Middle frontal gyrus (tissue), 1 donor: ENCODE results near the gene MARK2.
A peak's percentile ranks its signal among the peaks of the same experiment; 100 is the strongest.

Experiments used
- DNase-seq: peaks from one replicate; pipeline ENCODE4 v3.0.0-alpha.2; 2015; ENCODE audit warnings: low spot score; ENCODE audit errors: extremely low spot score

Gene MARK2

DNA sequence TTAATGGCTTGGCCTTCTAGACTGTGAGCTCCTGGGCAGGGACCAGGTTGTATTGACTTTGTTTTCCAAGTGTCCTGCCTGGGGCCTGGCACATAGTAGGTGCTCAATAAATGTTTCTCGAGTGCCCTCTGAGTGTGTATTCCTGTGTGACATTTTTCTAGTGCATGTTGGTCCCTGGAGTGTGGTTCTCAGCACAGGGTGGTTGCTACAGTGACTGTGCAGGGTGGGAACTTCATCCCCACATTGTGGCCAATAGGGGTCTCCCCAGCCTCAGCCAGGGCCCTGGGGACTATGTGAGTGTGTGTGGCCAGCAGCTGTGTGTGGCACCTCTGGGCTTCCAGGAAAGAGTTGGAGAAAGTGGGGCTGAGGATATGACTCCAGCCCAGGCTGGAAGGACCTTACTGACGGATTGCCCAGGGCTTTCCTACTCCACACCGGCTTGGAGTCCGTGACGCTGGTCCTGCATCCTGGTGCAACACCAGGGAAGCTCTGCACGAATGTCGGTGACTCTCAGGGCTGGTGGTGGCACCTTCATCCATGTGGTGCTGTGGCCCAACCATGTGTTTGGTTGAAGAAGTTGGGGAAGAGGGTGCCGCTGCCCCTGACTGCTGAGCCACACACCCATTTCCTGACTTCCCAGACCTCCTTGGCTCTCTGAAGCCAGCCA lies 9.0 kb upstream of the MARK2 start:
- DNase-seq: no peak

DNA sequence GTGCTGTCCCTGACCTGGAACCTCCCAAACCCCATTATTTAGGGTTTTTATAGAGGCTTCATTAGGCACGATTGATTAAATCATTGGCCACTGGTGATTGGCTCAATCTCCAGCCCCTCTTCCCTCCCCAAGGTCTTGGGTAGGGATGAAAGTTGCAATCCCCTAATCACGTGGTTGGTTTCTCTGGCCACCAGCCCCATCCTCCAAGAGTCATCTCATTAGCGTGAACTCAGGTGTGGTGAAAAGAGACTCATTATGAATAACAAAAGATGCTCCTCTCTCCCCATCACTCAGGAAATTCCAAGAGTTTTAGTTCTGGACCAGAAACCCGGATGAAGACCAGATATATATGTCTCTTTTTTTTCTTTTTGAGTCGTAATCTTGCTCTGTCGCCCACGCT lies 7.6 kb upstream of the MARK2 start:
- no peak for DNase-seq

DNA sequence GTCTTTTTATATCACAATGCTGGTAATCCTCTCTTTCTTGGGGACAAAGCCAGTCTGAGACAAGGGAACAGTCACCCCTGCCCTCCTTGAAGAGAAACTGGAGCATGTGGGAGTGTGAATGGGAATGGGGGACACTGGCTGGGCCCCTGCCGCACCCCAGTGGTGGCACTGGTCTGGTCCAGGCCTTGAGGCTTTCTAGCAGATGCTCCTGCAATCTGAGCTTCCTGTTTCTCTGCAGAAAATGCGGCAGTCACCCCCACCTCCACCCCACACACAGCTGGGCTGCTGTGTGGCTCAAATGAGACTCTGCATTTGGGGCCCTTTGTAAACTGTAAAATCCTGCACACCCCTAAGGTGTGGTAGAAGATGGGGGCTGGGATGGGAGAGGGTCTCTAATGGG lies 6.6 kb upstream of the MARK2 start:
- no peak for DNase-seq

DNA sequence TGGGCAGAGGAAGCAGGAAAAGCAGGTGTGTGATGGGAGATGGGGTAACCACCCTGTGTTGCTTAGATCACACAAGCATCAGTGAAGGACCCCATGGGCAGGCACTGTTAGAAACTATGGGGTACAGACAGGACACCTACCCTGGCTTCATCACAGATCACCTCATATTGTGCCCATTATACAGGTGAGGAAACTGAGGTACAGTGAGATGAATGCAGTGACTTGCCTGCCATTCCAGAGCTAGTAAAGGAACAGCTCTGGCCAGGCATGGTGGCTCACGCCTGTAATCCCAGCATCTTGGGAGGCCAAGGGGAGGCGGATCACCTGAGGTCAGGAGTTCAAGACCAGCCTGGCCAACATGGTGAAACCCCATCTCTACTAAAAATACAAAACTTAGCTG lies 5.9 kb upstream of the MARK2 start:
- DNase-seq: no peak

DNA sequence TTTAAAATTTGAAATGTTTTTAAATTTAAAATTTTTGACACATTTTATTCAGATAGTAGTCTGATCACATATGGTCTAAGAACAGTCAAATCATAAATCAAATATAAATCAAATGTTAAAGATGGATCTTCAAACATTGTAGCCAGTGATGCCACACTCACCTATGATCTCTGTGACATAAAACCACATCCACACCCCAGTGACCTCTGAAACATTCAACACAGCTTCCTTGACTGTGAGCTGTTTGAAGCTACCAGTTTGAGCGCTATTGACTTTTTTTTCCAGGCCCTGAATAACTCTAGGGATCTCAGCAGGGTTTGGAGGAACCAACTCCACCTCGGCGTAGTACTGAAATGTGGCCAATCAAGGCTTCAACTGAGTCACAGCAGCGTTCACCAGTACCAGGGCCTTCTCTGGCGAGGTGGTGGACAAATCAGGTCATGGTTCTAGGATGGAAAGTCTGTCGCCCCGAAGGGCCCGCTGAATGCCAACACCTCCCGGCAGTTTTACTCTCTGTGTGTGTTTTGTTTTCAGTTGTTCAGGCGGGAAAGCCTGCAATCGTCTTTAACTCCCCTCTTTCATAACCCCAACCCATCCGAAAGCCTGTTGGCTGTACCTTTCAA lies 4.3 kb upstream of the MARK2 start:
- no peak for DNase-seq

DNA sequence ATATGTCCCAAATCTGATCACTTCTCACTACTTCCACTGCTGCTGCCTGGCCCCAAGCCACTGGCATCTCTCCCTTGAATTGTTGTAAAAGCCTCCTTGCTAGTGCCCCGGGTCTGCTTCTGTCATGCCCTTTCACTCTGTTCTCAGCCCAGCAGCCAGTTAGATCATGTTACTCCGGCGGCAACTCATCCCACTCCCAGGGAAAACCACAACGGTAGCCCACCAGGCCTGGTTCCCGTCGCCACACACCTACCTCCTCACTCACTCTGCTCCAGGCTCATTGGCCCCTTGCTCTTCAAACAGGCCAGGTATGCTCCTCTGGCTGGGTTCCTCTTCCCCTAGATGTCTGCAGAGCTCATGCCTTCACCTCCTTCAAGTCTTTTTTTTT lies 3.8 kb upstream of the MARK2 start:
- no peak for DNase-seq

DNA sequence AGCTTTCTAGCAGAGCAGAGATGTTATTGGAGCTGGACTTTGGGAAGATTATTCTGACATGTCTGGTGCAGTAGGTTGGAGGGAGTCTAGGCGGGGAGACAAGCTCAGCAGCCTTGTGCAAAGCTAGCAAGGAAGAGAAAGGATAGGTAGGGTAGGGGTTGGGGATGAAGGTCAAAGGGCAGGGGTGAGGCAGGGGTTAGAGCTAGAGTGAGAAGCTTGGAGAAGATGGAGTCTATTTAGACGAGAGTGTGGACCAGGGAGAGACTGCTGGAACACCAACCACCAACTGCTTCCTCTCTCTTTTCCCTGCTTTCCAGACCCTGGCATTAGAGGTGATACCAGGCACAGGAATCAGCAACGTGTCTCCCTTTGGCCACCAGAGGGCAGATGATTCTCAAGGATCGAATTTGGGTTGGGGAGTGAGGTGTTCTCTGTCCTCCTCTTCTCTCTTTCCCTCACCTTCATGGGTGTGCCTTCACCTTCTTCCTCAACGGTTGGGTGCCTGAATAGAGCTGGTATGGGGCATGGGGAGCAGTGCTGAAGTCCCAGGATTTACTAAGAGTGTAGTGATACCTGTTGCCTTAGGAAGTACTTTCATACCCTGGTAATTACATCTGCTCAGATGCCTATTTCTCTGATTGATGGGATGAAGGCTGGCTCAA lies 1.8 kb upstream of the MARK2 start:
- peak; percentile 68 for DNase-seq

DNA sequence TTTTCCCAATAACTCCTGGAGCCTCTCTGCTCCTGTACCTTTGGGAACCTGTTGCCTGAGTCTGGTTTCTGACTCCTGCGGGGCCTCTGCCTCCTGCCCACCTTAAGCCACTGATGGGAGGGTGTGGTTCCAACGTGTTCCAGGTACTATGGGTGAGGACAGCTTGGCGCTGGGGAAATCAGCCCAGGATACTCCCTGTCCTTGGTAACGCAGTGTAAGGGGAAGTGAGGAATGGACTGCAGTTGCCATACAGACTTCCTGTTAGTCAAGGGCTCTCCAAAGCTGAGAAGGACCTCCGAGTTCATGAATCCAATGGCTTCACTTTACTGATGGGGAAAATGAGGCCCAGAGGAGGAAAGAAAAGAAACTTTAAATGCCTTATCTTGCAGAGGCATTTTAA lies 1.2 kb upstream of the MARK2 start:
- no peak for DNase-seq

DNA sequence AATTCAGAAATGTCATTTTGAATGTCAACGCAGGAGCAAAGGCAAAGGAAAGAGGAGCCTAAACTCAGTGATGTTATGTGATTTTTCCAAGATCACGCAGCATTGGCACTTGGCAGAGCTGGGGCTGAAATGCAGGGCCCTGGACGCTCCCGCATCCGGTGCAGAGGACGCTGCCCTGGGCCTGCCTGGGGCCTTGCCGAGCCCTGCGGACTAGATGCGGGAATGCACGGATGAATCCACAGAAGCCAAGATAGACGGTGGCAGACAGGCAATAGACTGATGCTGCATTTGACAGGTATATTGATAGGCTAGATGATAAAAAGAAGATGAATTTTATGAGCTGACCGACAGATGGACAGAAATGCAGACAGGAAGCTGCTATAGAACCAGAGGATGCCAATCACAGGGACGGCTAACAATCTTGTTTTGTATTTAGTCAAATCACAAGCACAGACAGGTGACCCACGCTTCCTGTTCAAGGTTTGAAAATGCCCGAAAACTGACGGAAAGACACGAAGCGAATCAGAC lies 696 bp upstream of the MARK2 start:
- peak; percentile 6 for DNase-seq

DNA sequence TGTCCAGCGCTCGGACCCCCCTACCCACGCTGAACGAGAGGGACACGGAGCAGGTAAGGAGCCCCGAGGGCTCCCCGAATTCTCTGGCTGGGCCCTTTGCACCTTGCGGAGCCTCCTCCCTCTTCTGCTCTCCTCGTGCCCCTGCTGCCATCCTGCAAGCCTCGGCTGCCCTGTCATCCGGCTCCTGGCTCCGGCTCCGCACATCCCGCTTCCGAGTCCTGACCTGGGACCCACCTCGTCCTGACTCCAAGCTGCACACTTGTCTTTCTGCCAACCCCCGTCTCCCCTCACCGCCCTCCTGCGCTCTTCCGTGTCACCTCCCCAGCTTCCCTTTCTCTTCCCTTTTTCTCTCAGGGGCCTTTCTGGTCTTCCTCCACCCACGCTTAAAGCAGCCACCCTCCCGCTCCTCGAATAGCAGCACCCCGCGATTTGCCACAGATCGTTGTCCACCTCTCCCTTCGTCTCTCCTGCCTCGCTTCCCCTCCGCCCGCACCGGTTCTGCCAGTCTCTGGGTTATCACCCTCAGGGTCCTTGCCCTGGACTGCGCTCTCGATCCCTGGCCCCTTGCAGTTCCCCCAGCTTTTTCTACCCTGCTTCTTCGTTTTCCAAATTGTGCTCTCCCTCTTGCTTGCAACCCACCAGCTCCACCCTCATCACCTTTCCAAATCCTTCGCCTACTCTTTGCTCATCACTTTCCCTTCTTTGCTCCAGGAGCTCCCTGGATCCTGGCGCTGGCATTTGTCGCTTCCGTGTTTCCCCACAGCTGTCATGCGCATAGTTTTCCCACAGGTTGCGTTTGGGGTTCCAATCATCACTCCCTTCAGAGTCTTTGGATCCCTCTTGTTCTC lies 822 bp downstream of the MARK2 start:
- DNase-seq: no peak

DNA sequence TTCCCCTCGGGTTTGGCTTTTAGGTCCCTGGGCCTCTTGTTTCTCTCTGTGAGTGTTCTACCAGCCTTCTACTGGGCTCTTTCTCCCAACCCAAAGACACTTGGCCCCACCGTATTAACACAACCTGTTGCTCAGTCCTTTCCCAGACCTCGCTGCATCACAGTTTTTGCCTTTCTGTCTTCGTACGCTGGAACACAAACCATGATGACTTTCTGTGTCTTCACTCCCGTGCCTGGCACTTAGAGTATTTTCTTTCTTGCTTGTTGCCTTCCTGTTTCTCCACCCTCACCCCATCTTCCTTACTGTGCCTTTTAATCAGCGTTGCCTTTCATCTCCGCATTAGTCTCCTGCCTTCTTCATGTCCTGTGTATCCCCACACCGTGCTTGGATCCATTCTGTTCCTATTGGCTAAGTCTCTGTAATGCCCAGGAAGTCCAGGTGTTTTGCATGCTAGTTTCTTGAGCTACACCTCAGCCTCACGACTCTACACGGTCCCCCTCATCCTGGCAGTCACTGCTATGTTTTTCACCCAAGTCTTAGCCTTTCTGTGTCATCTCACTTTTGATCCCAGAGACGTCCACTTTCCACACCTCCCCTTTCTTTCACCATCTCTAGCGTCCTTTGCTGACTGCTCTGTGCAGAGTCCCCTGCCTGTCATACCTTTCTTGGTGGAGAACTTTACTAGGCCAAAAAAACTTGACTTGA lies 1.6 kb downstream of the MARK2 start:
- DNase-seq: no peak

DNA sequence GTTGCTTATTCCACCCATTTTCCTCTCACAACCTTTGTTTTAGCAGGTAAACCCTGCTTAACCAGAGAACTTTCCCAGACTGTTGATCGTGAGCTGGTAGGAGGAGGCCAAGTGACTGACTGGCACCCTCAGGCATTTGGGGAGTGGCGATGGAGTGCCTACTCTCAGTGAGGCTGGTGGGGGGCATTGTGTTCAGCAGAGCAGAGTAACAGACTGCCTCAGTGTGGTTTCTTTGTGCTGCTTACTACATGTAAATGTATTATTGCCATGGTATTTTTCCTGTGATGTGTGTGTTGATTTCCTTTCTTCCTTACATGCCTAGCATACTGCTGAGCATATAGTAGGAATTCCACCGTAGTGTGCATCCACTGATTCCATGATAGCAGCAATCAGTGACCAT lies 2.6 kb downstream of the MARK2 start:
- DNase-seq: peak; percentile 11

DNA sequence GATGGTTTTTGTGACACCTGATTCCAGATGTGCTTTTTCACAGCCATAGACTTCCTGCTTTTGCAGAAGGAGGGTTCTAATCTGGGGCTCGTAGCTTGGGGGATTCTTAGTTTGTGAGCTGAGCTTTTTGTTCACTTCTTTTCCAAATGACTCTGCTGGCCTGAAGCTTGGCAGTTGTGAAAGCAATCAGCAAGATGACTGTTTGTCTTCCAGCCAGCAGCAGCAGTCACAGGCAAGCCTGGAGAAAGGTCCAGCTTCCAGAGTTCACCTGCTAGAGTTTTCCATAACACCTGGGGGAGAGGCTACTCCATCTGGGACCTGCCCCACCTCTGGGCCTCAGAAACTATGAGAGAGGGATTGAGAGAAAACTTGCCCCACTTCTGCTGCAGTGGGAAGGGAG lies 4.1 kb downstream of the MARK2 start:
- DNase-seq: no peak

DNA sequence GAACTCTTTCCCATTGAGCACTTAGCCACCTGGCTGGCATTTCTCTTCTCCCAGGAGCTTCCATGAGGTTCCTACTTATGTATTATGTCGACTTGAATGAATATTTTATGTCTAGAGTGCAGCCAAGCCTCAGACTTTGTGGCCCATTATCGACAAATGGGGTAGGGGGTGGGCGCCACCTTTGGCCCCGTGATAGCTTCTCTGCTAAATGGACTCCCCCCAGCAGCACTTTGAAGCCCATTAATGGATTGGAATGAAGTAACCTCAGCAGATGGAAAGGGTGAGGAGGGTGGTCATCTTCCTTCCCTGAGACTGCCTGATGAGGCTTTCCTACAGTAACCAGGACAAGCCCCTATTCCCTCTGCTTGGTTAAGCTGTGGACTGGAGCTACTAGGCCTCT lies 5.9 kb downstream of the MARK2 start:
- no peak for DNase-seq

DNA sequence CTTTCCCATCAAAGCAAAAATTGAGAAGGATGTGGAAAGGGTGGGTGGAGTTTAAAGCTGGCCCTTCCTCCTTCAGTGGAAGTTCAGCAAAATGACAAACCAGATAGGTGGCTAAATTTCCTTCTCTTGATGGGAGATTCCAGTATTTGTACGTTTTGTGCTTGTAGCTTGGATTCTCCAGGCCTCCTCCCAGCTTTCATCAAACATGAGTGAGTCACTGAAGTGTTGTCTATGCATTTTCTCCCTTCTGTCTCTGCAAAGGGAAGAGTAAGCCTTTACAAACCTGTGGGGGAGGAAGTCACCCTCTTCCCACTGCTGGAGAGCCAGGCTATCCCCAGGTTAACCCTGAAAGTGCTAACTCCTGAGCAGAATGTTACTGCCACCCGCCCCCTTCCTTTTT lies 6.4 kb downstream of the MARK2 start:
- DNase-seq: no peak

DNA sequence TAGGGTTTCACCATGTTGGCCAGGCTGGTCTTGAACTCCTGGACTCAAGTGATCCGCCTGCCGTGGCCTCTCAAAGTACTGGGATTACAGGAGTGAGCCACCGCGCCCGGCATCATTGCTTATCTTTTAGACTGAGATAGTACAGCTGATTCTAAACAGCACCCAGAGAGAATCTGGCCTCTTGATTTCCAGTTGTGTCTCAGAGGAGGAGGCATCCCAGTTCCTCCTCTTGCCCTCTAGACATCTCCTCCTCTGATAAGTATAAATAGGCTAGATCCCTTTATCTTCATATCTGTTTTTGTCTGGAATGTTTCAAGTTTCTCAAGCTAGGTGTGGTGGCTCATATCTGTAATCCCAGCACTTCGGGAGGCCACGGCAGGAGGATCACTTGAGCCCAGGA lies 7.0 kb downstream of the MARK2 start:
- DNase-seq: no peak

DNA sequence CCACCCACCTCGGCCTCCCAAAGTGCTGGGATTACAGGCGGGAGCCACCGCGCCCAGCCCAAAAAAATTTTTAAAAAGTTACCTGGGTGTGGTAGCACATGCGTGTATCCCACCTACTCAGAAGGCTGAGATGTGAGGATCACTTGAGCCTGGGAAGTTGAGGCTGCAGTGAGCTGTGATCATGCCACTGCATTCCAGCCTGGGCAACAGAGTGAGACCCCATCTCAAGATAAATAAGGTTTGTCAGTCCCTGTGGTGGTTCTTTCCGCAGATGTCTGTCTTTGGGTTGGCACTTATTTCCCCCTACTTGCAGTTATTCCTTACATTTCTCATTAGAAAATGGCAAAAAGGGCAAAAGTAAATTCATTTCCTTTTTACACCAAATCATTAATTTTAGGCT lies 8.0 kb downstream of the MARK2 start:
- no peak for DNase-seq

DNA sequence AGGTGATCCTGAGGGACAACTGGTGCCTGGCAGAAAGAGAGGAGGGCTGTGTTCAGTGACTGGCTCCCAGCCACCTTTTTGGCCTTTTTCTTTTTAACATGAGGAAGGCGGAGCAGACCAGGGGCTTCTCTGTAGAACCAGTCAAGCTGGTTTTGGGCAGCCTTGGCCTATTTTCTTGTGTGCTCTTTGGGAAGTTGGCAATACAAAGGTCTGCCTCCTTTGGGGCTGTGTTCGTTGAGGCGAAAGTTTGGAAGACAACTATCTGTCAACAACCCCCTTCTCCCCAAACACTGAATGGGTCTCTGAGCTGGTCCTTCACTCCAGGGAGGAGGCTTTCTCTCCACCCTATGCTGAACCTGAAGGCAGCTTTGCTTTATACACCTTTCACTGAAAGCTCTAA lies 8.5 kb downstream of the MARK2 start:
- DNase-seq: no peak

DNA sequence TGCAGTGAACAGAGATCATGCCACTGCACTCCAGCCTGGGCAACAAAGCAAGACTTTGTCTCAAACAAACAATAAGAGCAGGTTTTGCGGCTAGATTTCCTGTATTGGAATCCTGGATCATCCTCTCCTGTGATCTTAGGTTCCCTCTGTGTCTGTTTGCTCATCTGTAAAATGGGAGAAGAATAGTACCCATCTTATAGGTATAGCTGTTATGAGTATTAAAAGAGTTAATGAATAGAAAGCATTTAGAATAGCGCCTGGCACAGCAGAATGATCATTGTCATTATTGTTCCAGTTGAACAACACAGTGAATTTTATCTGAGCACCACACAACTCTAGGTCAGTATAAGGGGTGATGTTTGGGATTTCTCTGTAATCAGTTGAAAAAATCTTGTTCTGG lies 10.8 kb downstream of the MARK2 start:
- no peak for DNase-seq

DNA sequence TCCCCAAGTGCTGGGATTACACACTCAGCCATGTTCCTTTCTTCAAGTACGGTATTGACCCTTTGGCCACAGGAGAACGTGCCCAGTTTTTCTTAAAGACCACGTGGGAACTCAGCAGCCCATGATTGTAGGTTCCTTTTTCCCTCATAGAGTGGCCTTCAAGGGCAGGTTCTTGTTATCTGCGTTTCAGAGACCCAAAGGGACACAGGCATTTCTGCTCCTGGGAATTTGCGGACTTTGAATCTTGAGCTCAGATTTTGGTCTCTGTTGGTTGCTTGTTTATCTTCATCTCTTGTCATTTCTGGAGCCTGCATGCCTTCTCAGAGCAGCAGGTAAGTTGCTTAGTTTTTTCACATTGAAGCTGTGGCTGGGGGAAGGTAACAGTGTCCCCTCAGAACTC lies 12.0 kb downstream of the MARK2 start:
- no peak for DNase-seq

DNA sequence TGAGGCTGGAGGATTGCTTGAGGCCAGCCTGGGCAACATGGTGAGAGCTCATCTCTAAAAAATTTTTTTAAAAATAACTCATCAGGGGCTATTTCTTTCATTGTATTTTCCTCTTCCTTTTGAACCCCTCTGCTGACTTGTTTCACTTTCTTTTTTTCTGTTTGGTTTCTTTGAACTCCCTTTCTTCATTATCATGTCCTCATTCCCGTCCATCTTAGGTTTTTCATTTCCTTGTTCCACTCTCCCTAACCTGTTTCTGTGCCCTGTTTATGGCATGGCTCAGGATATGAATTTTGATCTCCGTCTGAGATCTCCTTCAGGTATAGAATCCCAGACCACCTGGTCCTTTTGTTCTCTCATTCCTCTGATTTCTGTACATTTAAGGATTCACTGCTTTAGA lies 12.5 kb downstream of the MARK2 start:
- no peak for DNase-seq
